Mesendoderm (in vitro differentiated cells): ENCODE results near the gene MRPS22.

Experiments used
- DNase-seq: peaks from one replicate; pipeline ENCODE4 v3.0.0; 2013
- H2AK5ac ChIP-seq: 2 replicates; pipeline ENCODE4 v1.6.1; 2013; ENCODE audit warnings: low read length, inconsistent platforms
- H2BK120ac ChIP-seq: 2 replicates; pipeline ENCODE4 v1.6.1; 2013; ENCODE audit warnings: low read depth, mild to moderate bottlenecking, low read length, moderate library complexity, mixed read lengths
- H2BK15ac ChIP-seq: replicated peaks from 2 replicates; pipeline ENCODE4 v1.6.1; 2013; ENCODE audit warnings: low read depth, mild to moderate bottlenecking, moderate library complexity
- H2BK5ac ChIP-seq: 2 replicates; pipeline ENCODE4 v1.6.1; 2013; ENCODE audit warnings: low read length, inconsistent platforms
- H3K18ac ChIP-seq: 2 replicates; pipeline ENCODE4 v1.6.1; 2013; ENCODE audit warnings: mild to moderate bottlenecking, low read length, mixed read lengths
- H3K23ac ChIP-seq: one replicate; pipeline ENCODE4 v1.6.1; 2013; ENCODE audit warnings: low read length
- H3K27ac ChIP-seq: 2 replicates; pipeline ENCODE4 v1.5.1; 2013; ENCODE audit warnings: low read depth, mild to moderate bottlenecking, inconsistent platforms, low read length, moderate library complexity
- H3K27me3 ChIP-seq: 2 replicates; pipeline ENCODE4 v1.6.1; 2013; ENCODE audit warnings: low read length, control low read depth, mild to moderate bottlenecking, inconsistent platforms; ENCODE audit not compliant: insufficient read depth, poor library complexity
- H3K36me3 ChIP-seq: 2 replicates; pipeline ENCODE4 v1.6.1; 2013; ENCODE audit warnings: low read length, inconsistent platforms; ENCODE audit not compliant: control insufficient read depth, insufficient read depth
- H3K4ac ChIP-seq: one replicate; pipeline ENCODE4 v1.6.1; 2013; ENCODE audit warnings: low read depth, mild to moderate bottlenecking, low read length, moderate library complexity
- H3K4me1 ChIP-seq: 2 replicates; pipeline ENCODE4 v1.6.1; 2013; ENCODE audit warnings: low read depth, low read length, inconsistent platforms; ENCODE audit not compliant: control insufficient read depth
- H3K4me2 ChIP-seq: 2 replicates; pipeline ENCODE4 v1.6.1; 2013; ENCODE audit warnings: low read length
- H3K4me3 ChIP-seq: 2 replicates; pipeline ENCODE4 v1.5.1; 2013; ENCODE audit warnings: mild to moderate bottlenecking, low read length
- H3K56ac ChIP-seq: one replicate; pipeline ENCODE4 v1.6.1; 2013; ENCODE audit warnings: low read length
- H3K79me1 ChIP-seq: 2 replicates; pipeline ENCODE4 v1.6.1; 2013; ENCODE audit warnings: low read length, inconsistent platforms
- H3K79me2 ChIP-seq: 2 replicates; pipeline ENCODE4 v1.6.1; 2013; ENCODE audit warnings: mild to moderate bottlenecking, low read length; ENCODE audit not compliant: control insufficient read depth, insufficient read depth
- H3K9ac ChIP-seq: 2 replicates; pipeline ENCODE4 v1.6.1; 2013; ENCODE audit warnings: low read length, inconsistent platforms
- H4K5ac ChIP-seq: one replicate; pipeline ENCODE4 v1.6.1; 2013; ENCODE audit warnings: low read length
- H4K8ac ChIP-seq: one replicate; pipeline ENCODE4 v1.6.1; 2013; ENCODE audit warnings: low read depth, mild to moderate bottlenecking, control low read depth, low read length, moderate library complexity
- WGBS: extraction: QIAGEN DNeasy Blood & Tissue Kit; methylation state at CpG from one replicate; pipeline ENCODE4 v1.1.7; 2013; ENCODE audit warnings: low lambda C conversion rate, missing lambda C conversion rate; ENCODE audit not compliant: insufficient coverage; ENCODE audit errors: extremely low coverage; 5-methylcytosine and 5-hydroxymethylcytosine counted together

The MRPS22 gene

GRCh38 chr3:139342054-139342453, 1.8 kb upstream of the MRPS22 start:
- Histone ChIP-seq H3K4ac (no peak overlapping the region), H2BK5ac (no peak overlapping the region), H3K9ac (no peak overlapping the region), H3K56ac (no peak overlapping the region), H3K18ac (no peak overlapping the region), H3K27me3 (no peaks in the 10 kb centered on the region), H3K79me2 (peaks cover 12% of the 10 kb centered on the region), H4K8ac (no peak overlapping the region), H2AK5ac (no peak overlapping the region), H4K5ac (no peak overlapping the region), H3K4me3 (no peak overlapping the region), H2BK120ac (no peak overlapping the region), H2BK15ac (no peak overlapping the region), H3K4me2 (no peak overlapping the region), H3K23ac (no peak overlapping the region), H3K79me1 (peaks cover 12% of the 10 kb centered on the region), H3K4me1 (peaks cover 4% of the 10 kb centered on the region), H3K36me3 (no peaks in the 10 kb centered on the region), H3K27ac (no peak overlapping the region)
- DNase-seq, result no peak

GRCh38 chr3:139346771-139347170, 3.0 kb downstream of the MRPS22 start:
- H3K4me3 ChIP-seq, result no peak overlapping the region
- H3K79me2 ChIP-seq, result peaks cover 12% of the 10 kb centered on the region
- no peak overlapping the region for H3K56ac ChIP-seq
- H3K79me1 ChIP-seq, result peaks cover 12% of the 10 kb centered on the region
- no CpG with 5 or more reads among the region's 2 CpGs for WGBS
- H3K18ac ChIP-seq, result no peak overlapping the region
- H2BK120ac ChIP-seq, result no peak overlapping the region
- no peak overlapping the region for H2BK5ac ChIP-seq
- H4K5ac ChIP-seq, result no peak overlapping the region
- H3K23ac ChIP-seq, result no peak overlapping the region
- H3K27ac ChIP-seq, result no peak overlapping the region
- no peak overlapping the region for H3K4ac ChIP-seq
- no peaks in the 10 kb centered on the region for H3K27me3 ChIP-seq
- H3K9ac ChIP-seq, result no peak overlapping the region
- no peak for DNase-seq
- no peak overlapping the region for H2BK15ac ChIP-seq
- H2AK5ac ChIP-seq, result no peak overlapping the region
- H4K8ac ChIP-seq, result no peak overlapping the region
- no peak overlapping the region for H3K4me2 ChIP-seq
- H3K36me3 ChIP-seq, result no peaks in the 10 kb centered on the region
- H3K4me1 ChIP-seq, result peaks cover 4% of the 10 kb centered on the region

- H3K4me3 ChIP-seq, result no peak overlapping the region
- no peak overlapping the region for H4K5ac ChIP-seq
- no peaks in the 10 kb centered on the region for H3K27me3 ChIP-seq
- 100% methylated on average over 1 of the region's 3 CpGs for WGBS
- no peak overlapping the region for H2BK15ac ChIP-seq
- H3K56ac ChIP-seq, result no peak overlapping the region
- no peaks in the 10 kb centered on the region for H3K4me1 ChIP-seq
- H3K4me2 ChIP-seq, result no peak overlapping the region
- H3K79me2 ChIP-seq, result no peaks in the 10 kb centered on the region
- no peak overlapping the region for H3K18ac ChIP-seq
- DNase-seq, result peak; percentile 77
- no peak overlapping the region for H3K23ac ChIP-seq
- no peak overlapping the region for H2AK5ac ChIP-seq
- H4K8ac ChIP-seq, result no peak overlapping the region
- no peak overlapping the region for H2BK120ac ChIP-seq
- peaks cover 6% of the 10 kb centered on the region for H3K36me3 ChIP-seq
- no peaks in the 10 kb centered on the region for H3K79me1 ChIP-seq
- H3K4ac ChIP-seq, result no peak overlapping the region
- H3K9ac ChIP-seq, result no peak overlapping the region
- H3K27ac ChIP-seq, result no peak overlapping the region
- H2BK5ac ChIP-seq, result no peak overlapping the region
Observed at GRCh38 chr3:139353920-139354556, 10.2 kb downstream of the MRPS22 start.

GRCh38 chr3:139354661-139355060, 10.8 kb downstream of the MRPS22 start:
- H3K23ac ChIP-seq, result no peak overlapping the region
- no peaks in the 10 kb centered on the region for H3K4me1 ChIP-seq
- H3K79me1 ChIP-seq, result no peaks in the 10 kb centered on the region
- H4K8ac ChIP-seq, result no peak overlapping the region
- no peaks in the 10 kb centered on the region for H3K27me3 ChIP-seq
- H2BK5ac ChIP-seq, result no peak overlapping the region
- H3K9ac ChIP-seq, result no peak overlapping the region
- no peak overlapping the region for H3K4ac ChIP-seq
- H3K18ac ChIP-seq, result no peak overlapping the region
- no peak overlapping the region for H3K4me3 ChIP-seq
- no CpG with 5 or more reads among the region's 4 CpGs for WGBS
- H3K36me3 ChIP-seq, result peaks cover 6% of the 10 kb centered on the region
- H3K27ac ChIP-seq, result no peak overlapping the region
- no peak for DNase-seq
- no peak overlapping the region for H3K4me2 ChIP-seq
- H2AK5ac ChIP-seq, result no peak overlapping the region
- no peak overlapping the region for H2BK120ac ChIP-seq
- H3K56ac ChIP-seq, result no peak overlapping the region
- H4K5ac ChIP-seq, result no peak overlapping the region
- no peaks in the 10 kb centered on the region for H3K79me2 ChIP-seq
- H2BK15ac ChIP-seq, result no peak overlapping the region

- Histone ChIP-seq H3K4me1 (no peaks in the 10 kb centered on the region), H2BK5ac (no peak overlapping the region), H3K27me3 (no peaks in the 10 kb centered on the region), H3K4ac (no peak overlapping the region), H3K18ac (no peak overlapping the region), H3K4me3 (no peak overlapping the region), H3K36me3 (peaks cover 6% of the 10 kb centered on the region), H3K79me2 (no peaks in the 10 kb centered on the region), H3K56ac (no peak overlapping the region), H2AK5ac (no peak overlapping the region), H3K27ac (no peak overlapping the region), H2BK15ac (no peak overlapping the region), H4K8ac (no peak overlapping the region), H3K23ac (no peak overlapping the region), H3K79me1 (no peaks in the 10 kb centered on the region), H4K5ac (no peak overlapping the region), H3K9ac (no peak overlapping the region), H2BK120ac (no peak overlapping the region), H3K4me2 (no peak overlapping the region)
- WGBS, result no CpG with 5 or more reads among the region's 4 CpGs
- no peak for DNase-seq
Observed at GRCh38 chr3:139355476-139355875, 11.7 kb downstream of the MRPS22 start.

GRCh38 chr3:139355891-139356290, 12.1 kb downstream of the MRPS22 start:
- Histone ChIP-seq H3K23ac (no peak overlapping the region), H3K4me3 (no peak overlapping the region), H3K4me1 (no peaks in the 10 kb centered on the region), H2BK120ac (no peak overlapping the region), H2BK5ac (no peak overlapping the region), H3K18ac (no peak overlapping the region), H3K79me1 (no peaks in the 10 kb centered on the region), H4K8ac (no peak overlapping the region), H3K56ac (no peak overlapping the region), H3K4ac (no peak overlapping the region), H3K27me3 (no peaks in the 10 kb centered on the region), H3K4me2 (no peak overlapping the region), H2BK15ac (no peak overlapping the region), H4K5ac (no peak overlapping the region), H3K9ac (no peak overlapping the region), H3K79me2 (no peaks in the 10 kb centered on the region), H3K27ac (no peak overlapping the region), H3K36me3 (peaks cover 8% of the 10 kb centered on the region), H2AK5ac (no peak overlapping the region)
- DNase-seq, result no peak
- WGBS, result no CpG with 5 or more reads among the region's 1 CpG
